HL-60 (cell line): Measurements from ENCODE around the gene TSPOAP1.

ENCODE experiments used
- DNase-seq, 2 experiments: peaks; one replicate each; pipeline ENCODE4 v3.0.0-alpha.2; 2010 to 2020; ENCODE audit warnings: low read depth in 1 of 2, low spot score in 1 of 2
- H3K27ac ChIP-seq: fragments of 250-450 bp; sonication (Bioruptor Pico); replicated peaks from 2 replicates; pipeline ENCODE4 v1.5.1; 2020; ENCODE audit warnings: mild to moderate bottlenecking, moderate library complexity
- H3K27me3 ChIP-seq: fragments of 250-450 bp; sonication (Bioruptor Pico); 2 replicates; pipeline ENCODE4 v1.5.1; 2021; ENCODE audit warnings: mild to moderate bottlenecking, moderate library complexity; ENCODE audit not compliant: insufficient read depth, poor library complexity, severe bottlenecking
- H3K4me3 ChIP-seq: replicated peaks from 2 replicates; pipeline ENCODE4 v1.5.1; 2011; ENCODE audit warnings: mild to moderate bottlenecking, control low read depth, low read length; ENCODE audit not compliant: insufficient read depth
- GABPA ChIP-seq: IDR thresholded peaks from 2 replicates; pipeline ENCODE4 v1.6.1; 2012; ENCODE audit warnings: low read depth
- POLR2AphosphoS5 ChIP-seq: IDR thresholded peaks from 2 replicates; pipeline ENCODE4 v1.6.1; 2012; ENCODE audit warnings: low read depth
- SPI1 ChIP-seq: IDR thresholded peaks from 2 replicates; pipeline ENCODE4 v1.6.1; 2012; ENCODE audit warnings: low read depth, mild to moderate bottlenecking, borderline replicate concordance
- TF ChIP-seq, protein P1 (sequence below): IDR thresholded peaks from 2 replicates; pipeline ENCODE4 v1.6.1; 2012; ENCODE audit warnings: low read depth; ENCODE audit not compliant: insufficient replicate concordance
- TF ChIP-seq, protein P2 (sequence below): IDR thresholded peaks from one replicate; pipeline ENCODE4 v1.5.1; 2011; ENCODE audit warnings: low read length, control low read depth, inconsistent platforms; ENCODE audit not compliant: insufficient read depth

The TSPOAP1 gene

DNA sequence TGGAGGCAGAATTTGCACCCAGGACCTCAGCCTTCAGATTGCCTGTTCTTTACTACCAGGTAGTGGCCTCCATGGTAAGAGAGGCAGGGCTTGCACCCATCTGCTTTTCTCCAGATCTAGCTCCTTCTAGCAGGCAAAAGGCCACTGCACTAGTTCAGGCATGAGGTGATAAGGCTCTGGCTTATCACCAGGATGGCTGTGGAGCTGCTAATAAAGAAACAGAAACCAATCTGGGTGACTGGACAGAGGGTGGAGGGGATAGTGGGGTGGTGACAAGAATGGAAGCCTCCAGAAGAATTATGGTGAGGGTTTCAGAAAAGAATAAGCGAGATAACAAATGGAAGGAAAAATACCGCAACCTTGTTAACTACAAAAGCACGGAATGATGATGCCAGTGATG lies 38.9 kb upstream of the TSPOAP1 start:
- DNase-seq: no peak
- TF ChIP-seq GABPA (no peak), SPI1 (no peak), POLR2AphosphoS5 (no peak)
- TF ChIP-seq, protein P1, sequence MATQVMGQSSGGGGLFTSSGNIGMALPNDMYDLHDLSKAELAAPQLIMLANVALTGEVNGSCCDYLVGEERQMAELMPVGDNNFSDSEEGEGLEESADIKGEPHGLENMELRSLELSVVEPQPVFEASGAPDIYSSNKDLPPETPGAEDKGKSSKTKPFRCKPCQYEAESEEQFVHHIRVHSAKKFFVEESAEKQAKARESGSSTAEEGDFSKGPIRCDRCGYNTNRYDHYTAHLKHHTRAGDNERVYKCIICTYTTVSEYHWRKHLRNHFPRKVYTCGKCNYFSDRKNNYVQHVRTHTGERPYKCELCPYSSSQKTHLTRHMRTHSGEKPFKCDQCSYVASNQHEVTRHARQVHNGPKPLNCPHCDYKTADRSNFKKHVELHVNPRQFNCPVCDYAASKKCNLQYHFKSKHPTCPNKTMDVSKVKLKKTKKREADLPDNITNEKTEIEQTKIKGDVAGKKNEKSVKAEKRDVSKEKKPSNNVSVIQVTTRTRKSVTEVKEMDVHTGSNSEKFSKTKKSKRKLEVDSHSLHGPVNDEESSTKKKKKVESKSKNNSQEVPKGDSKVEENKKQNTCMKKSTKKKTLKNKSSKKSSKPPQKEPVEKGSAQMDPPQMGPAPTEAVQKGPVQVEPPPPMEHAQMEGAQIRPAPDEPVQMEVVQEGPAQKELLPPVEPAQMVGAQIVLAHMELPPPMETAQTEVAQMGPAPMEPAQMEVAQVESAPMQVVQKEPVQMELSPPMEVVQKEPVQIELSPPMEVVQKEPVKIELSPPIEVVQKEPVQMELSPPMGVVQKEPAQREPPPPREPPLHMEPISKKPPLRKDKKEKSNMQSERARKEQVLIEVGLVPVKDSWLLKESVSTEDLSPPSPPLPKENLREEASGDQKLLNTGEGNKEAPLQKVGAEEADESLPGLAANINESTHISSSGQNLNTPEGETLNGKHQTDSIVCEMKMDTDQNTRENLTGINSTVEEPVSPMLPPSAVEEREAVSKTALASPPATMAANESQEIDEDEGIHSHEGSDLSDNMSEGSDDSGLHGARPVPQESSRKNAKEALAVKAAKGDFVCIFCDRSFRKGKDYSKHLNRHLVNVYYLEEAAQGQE: no peak

DNA sequence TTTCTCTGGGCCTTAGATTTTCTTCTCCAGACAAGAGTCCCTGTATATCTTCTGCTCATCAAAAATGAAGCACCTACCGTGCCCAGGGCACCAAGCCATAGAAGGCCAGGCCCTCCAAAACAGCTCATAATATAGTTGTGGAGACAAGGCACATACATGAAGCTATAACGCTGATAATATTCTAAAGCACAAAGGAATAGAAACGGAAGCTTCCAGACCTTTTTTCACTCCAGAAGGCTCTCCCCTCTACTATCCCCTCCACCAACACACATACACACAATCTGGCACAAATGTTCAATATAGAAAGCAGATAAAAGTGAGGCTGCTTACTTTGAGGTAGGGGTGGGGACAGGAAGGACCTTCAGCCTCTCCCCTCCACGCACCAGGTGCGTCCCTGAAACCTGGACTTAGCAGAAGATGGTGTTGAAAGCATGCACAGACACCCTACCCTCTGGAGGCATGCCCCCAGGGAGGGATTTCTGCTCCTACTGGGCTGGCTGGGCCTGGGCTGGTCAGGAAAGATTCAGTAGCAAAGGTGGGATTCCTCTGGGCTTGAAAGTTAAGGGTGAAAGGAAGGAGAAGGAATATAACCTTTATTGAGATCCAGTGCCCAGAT lies 37.5 kb upstream of the TSPOAP1 start:
- H3K4me3 ChIP-seq: no peak overlapping the region
- DNase-seq: no peak
- no peak overlapping the region for H3K27ac ChIP-seq
- TF ChIP-seq, protein P2, sequence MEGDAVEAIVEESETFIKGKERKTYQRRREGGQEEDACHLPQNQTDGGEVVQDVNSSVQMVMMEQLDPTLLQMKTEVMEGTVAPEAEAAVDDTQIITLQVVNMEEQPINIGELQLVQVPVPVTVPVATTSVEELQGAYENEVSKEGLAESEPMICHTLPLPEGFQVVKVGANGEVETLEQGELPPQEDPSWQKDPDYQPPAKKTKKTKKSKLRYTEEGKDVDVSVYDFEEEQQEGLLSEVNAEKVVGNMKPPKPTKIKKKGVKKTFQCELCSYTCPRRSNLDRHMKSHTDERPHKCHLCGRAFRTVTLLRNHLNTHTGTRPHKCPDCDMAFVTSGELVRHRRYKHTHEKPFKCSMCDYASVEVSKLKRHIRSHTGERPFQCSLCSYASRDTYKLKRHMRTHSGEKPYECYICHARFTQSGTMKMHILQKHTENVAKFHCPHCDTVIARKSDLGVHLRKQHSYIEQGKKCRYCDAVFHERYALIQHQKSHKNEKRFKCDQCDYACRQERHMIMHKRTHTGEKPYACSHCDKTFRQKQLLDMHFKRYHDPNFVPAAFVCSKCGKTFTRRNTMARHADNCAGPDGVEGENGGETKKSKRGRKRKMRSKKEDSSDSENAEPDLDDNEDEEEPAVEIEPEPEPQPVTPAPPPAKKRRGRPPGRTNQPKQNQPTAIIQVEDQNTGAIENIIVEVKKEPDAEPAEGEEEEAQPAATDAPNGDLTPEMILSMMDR: no peak
- TF ChIP-seq GABPA (no peak), POLR2AphosphoS5 (no peak), SPI1 (no peak)
- TF ChIP-seq, protein P1: no peak
- no peaks in the 10 kb centered on the region for H3K27me3 ChIP-seq

More for the DNA sequence above, 38.9 kb upstream of the TSPOAP1 start:
- Histone ChIP-seq H3K27me3 (no peaks in the 10 kb centered on the region), H3K4me3 (no peak overlapping the region), H3K27ac (no peak overlapping the region)

DNA sequence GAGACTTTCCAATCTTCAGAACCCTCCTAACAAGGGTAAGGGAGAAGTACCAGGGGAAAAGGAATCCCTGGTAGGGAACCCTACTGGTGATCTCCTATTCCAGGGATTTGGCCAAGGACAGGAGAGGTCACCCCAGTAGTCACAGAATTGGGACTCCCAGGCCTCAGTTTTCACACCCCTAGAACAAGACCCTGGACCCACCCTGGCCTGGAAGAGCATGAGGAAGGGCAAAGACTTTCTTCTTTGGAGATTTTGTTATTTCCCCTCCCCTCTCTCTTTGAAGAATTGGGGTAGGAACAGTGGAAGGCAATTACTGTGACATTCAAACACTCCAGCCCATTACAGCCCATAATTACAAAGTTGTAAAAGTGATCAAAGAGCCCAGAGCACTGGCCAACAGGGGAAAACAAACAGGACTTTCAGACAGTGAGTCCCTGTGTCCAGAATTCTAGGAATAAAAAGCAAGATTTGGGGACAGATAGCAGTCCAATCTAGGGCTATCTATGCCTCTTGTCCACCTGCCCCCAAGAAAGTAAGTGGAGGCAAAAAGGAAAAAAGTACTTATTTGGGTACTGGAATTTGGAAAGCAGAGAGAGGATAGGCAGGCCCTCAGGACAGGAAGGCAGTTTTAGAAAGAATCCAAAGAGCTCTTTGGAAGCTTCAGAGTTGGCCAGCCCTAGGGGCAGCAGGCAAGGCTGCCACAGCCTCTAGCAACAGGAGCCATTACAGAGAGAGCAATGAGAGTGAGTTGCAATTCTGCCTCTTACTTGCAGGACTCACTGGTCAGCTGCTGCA lies 36.8 kb upstream of the TSPOAP1 start:
- TF ChIP-seq GABPA (no peak), SPI1 (no peak), POLR2AphosphoS5 (no peak)
- TF ChIP-seq, protein P2: no peak
- TF ChIP-seq, protein P1: no peak
- Histone ChIP-seq H3K27me3 (no peaks in the 10 kb centered on the region), H3K4me3 (no peak overlapping the region), H3K27ac (no peak overlapping the region)
- DNase-seq: no peak
